GM12878 (cell line): ENCODE results near the gene MNAT1. TPM values are rescaled to one million over a fixed set of nuclear protein-coding genes. Genes with fewer than 3 reads are reported as not detected.
A peak's percentile ranks its signal among the peaks of the same experiment; 100 is the strongest.

ENCODE experiments used
- ATF2 ChIP-seq: IDR thresholded peaks from 2 replicates; pipeline ENCODE4 v1.6.1; 2012; ENCODE audit warnings: low read length, inconsistent platforms
- ATF7 ChIP-seq: fragments of 450-650 bp; IDR thresholded peaks from 2 replicates; pipeline ENCODE4 v1.6.1; 2016; ENCODE audit warnings: low read depth, mild to moderate bottlenecking
- BHLHE40 ChIP-seq, 2 experiments: fragments of 450-650 bp in 1 of 2; IDR thresholded peaks; 2 replicates each; pipeline ENCODE4 v1.6.1; 2011 to 2017; ENCODE audit warnings: low read depth in 2 of 2, borderline replicate concordance in 1 of 2, improper control_type of control experiment in 1 of 2, low read length in 1 of 2, mild to moderate bottlenecking in 1 of 2
- ETV6 ChIP-seq, 2 experiments: fragments of 450-650 bp in 1 of 2; IDR thresholded peaks in 1 of 2; conservative IDR thresholded peaks in 1 of 2; 2 replicates each; pipeline ENCODE4 v1.6.1; 2014; ENCODE audit warnings: antibody characterized with exemption in 1 of 2, borderline replicate concordance in 1 of 2, low read depth in 1 of 2, mild to moderate bottlenecking in 1 of 2, moderate library complexity in 1 of 2
- HSF1 ChIP-seq: fragments of 150-350 bp; IDR thresholded peaks from 2 replicates; pipeline ENCODE4 v1.6.1; 2014; ENCODE audit warnings: mild to moderate bottlenecking, low read depth, low read length
- MTA2 ChIP-seq: fragments of 450-650 bp; IDR thresholded peaks from 2 replicates; pipeline ENCODE4 v1.6.1; 2016; ENCODE audit warnings: low read depth, mild to moderate bottlenecking, moderate library complexity
- NBN ChIP-seq: fragments of 450-650 bp; IDR thresholded peaks from 2 replicates; pipeline ENCODE4 v1.6.1; 2016
- NFIC ChIP-seq: IDR thresholded peaks from 2 replicates; pipeline ENCODE4 v1.6.1; 2012; ENCODE audit warnings: low read depth, mild to moderate bottlenecking, inconsistent platforms, low read length, moderate library complexity
- NR2F1 ChIP-seq: fragments of 450-650 bp; conservative IDR thresholded peaks from 2 replicates; pipeline ENCODE4 v1.6.1; 2017; ENCODE audit warnings: mild to moderate bottlenecking
- POU2F2 ChIP-seq: IDR thresholded peaks from 3 replicates; pipeline ENCODE4 v1.6.1; 2011; ENCODE audit warnings: low read depth, mild to moderate bottlenecking, low read length, borderline replicate concordance
- PRDM15 ChIP-seq: fragments of 450-650 bp; formaldehyde crosslinking; IDR thresholded peaks from 2 replicates; pipeline ENCODE4 v1.4.0; 2020; ENCODE audit warnings: mild to moderate bottlenecking, moderate library complexity
- RELB ChIP-seq: fragments of 450-650 bp; IDR thresholded peaks from 2 replicates; pipeline ENCODE4 v1.6.1; 2017; ENCODE audit warnings: low read depth, mild to moderate bottlenecking, moderate library complexity
- SIN3A ChIP-seq: IDR thresholded peaks from 2 replicates; pipeline ENCODE4 v1.6.1; 2012; ENCODE audit warnings: low read depth, low read length, improper control_type of control experiment
- SMARCA5 ChIP-seq: fragments of 450-650 bp; IDR thresholded peaks from 2 replicates; pipeline ENCODE4 v1.6.1; 2017; ENCODE audit warnings: mild to moderate bottlenecking
- TAF1 ChIP-seq: IDR thresholded peaks from 2 replicates; pipeline ENCODE4 v1.6.1; 2011; ENCODE audit warnings: mild to moderate bottlenecking, low read depth, low read length, borderline replicate concordance
- TCF3 ChIP-seq: IDR thresholded peaks from 2 replicates; pipeline ENCODE4 v1.6.1; 2012; ENCODE audit warnings: low read depth, mild to moderate bottlenecking, low read length, borderline replicate concordance; ENCODE audit not compliant: insufficient read depth
- YBX1 ChIP-seq: fragments of 450-650 bp; IDR thresholded peaks from 2 replicates; pipeline ENCODE4 v1.6.1; 2016; ENCODE audit warnings: antibody characterized with exemption
- ZBTB33 ChIP-seq: fragments of 450-650 bp; IDR thresholded peaks from 2 replicates; pipeline ENCODE4 v1.6.1; 2017; ENCODE audit warnings: mild to moderate bottlenecking
- ZNF217 ChIP-seq: fragments of 450-650 bp; IDR thresholded peaks from 2 replicates; pipeline ENCODE4 v1.6.1; 2017; ENCODE audit warnings: antibody characterized with exemption, mild to moderate bottlenecking
- ZZZ3 ChIP-seq: IDR thresholded peaks from 2 replicates; pipeline ENCODE4 v1.6.1; 2011; ENCODE audit warnings: low read depth; ENCODE audit not compliant: control insufficient read depth, insufficient read length
- polyA plus RNA-seq, 11 experiments: library from polyadenylated mRNA; depleted of rRNA in 4 of 11; unstranded in 6 of 11; stranded (reverse) in 5 of 11; fragments of >200 nt; fragmentation: Nextera tagmentation in 4 of 11; fragmentation: Illumina TruSeq in 1 of 11; extraction: Ambion mirVana in 4 of 11; extraction: Trizol in 1 of 11; gene quantifications; 1 replicate in 1 of 11; 2 replicates in 10 of 11; pipeline versions ENCODE4 v1.2.1 to v1.2.3, GENCODE V29; 2011 to 2016; ENCODE audit warnings: inconsistent platforms in 2 of 11, missing spikeins in 2 of 11, low read depth in 1 of 11
- total RNA-seq, 4 experiments: library from RNA; depleted of rRNA in 3 of 4; stranded (reverse); fragments of >200 nt in 3 of 4; fragmentation: Illumina TruSeq in 1 of 4; extraction: Trizol in 1 of 4; gene quantifications; 2 replicates each; pipeline versions ENCODE4 v1.2.1 to v1.2.3, GENCODE V29; 2013 to 2021

The MNAT1 gene
- total and polyA plus RNA-seq, 10 of the 15 experiments (the other 5 are each of a cell fraction or from before 2014, with no cell fraction given) = 26.5 to 67.4 (median 40.8) TPM

GRCh38 chr14:60815371-60815770 lies 80.8 kb downstream of the MNAT1 start (continued):
- TF ChIP-seq ETV6 (conservative IDR thresholded peaks at IDR 0.05 in 1 of 2, IDR thresholded peaks at IDR 0.05 in 1 of 2; ENCODE audit: borderline replicate concordance in 1 of 2, low read depth in 1 of 2) (no peak), NFIC (peak; percentile 53; the same call in 1 of the 2 replicates), NR2F1 (peak; percentile 96), TAF1 (no peak), ZBTB33 (no peak), TCF3 (no peak), YBX1 (no peak), ATF7 (peak; percentile 66), NBN (peak; percentile 87), ZZZ3 (no peak), SIN3A (no peak), ZNF217 (peak; percentile 95), SMARCA5 (peak; percentile 92; the same call in 1 of the 2 replicates), MTA2 (peak; percentile 98), ATF2 (peak; percentile 42; the same call in 1 of the 2 replicates), PRDM15 (CRISPR knock-in tag) (no peak), RELB (peak; percentile 50; the same call in 1 of the 2 replicates), POU2F2 (peak; percentile 24; the same call in 1 of the 3 replicates), HSF1 (no peak), BHLHE40 (IDR thresholded peaks at IDR 0.05; ENCODE audit: borderline replicate concordance in 1 of 2, low read depth in 2 of 2, low read length in 1 of 2) (peak in 1 of 2 experiments; percentile 44; a peak in 1 of 4 replicates)
